Measurements from ENCODE around the gene ITPA. TPM values are rescaled to one million over a fixed set of nuclear protein-coding genes. Genes with fewer than 3 reads are reported as not detected.
A peak's percentile ranks its signal among the peaks of the same experiment; 100 is the strongest.

The ITPA gene
- total RNA-seq, 1 experiment from 2014 or later, result 59.3 TPM

DNA sequence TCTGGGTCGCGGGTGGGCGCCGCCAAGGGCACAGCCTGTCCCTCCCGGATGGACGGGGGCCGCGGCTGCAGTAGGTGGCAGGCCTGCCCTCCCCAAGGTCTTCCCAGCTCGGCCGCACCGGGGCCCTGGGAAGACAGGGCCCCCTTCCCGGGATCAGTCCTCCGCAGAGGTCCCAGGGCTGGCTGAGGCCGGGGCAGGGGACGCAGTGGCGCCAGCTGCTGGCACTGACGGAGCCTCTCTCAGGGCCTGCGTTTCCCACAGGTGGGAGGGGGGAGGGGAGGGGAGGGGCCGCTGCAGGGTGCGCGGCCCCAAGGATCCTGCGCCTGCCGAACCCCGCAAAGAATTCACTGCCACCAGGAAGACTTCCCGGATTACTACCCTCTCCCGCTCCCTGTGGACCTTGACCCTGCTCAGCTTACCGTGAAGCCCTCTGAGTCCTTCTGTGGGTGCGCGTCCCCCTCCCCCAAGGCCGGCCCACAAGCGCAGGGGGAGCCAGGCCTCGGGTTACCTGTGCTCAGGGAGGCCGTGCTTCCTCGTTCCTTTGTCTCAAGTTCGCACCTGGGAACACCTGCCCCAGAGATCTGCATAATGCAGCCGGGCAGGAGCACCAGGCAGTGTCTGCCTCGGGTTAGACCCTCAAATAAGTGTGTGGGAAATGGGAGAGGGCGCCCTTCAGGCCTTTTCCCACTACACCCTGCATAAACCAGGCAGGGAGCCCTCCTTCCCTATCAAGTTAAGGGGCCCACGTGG is 41.0 kb upstream of the ITPA start:
- peaks cover 3% of the 10 kb centered on the region for H3K9me3 ChIP-seq (replicated peaks)
- peaks cover 3% of the 10 kb centered on the region for H3K36me3 ChIP-seq
- DNase-seq (ENCODE audit: low read depth in 1 of 2, low spot score in 2 of 2), result no peak
- H3K27ac ChIP-seq, result no peak overlapping the region
- peaks cover 4% of the 10 kb centered on the region; the same call in 1 of the 2 replicates for H3K27me3 ChIP-seq (replicated peaks)
- H3K4me3 ChIP-seq, result no peak overlapping the region
- peaks cover 4% of the 10 kb centered on the region for H3K4me1 ChIP-seq (replicated peaks)

DNA sequence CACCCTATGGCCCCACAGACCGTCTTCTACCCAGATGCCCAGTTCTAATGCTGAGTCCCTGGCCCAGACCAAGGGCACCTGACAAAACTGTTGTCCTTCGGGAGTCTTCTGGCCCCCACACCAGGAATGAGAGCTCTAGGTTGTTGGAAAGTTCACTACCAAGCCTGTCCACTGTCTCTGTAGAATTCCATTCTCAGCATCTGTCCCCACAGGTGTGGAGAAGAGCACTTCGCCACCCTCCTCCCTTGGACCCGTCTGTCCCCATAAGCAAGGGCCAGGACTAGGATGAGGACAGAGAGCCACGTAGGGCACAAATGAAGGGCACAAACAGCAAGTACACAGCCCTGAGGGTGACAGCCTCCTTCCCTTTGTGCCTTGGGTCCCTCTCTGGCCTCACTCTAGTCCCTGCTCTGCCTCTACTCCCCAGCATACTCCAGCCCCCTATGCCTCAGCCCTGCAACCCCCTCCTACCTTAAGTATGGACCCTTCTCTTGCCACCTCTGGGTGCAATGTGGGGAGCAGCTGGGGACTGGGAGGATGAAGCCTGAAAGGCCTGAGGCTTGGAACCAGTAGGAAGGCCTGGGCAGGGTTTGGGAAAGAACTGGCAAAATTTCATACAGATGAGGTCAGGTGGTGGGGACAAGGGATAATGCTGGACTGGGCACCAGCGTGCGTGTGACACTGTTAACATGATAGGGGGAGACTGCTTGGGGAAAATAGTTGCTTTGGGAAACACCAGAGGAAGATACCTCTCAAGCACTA is 40.3 kb upstream of the ITPA start:
- H3K27me3 ChIP-seq (replicated peaks), result peaks cover 4% of the 10 kb centered on the region; the same call in 1 of the 2 replicates
- H3K36me3 ChIP-seq, result peaks cover 4% of the 10 kb centered on the region
- DNase-seq (ENCODE audit: low read depth in 1 of 2, low spot score in 2 of 2), result no peak
- H3K9me3 ChIP-seq (replicated peaks), result peaks cover 7% of the 10 kb centered on the region
- no peak overlapping the region for H3K4me3 ChIP-seq
- no peak overlapping the region for H3K27ac ChIP-seq
- H3K4me1 ChIP-seq (replicated peaks), result peaks cover 11% of the 10 kb centered on the region

DNA sequence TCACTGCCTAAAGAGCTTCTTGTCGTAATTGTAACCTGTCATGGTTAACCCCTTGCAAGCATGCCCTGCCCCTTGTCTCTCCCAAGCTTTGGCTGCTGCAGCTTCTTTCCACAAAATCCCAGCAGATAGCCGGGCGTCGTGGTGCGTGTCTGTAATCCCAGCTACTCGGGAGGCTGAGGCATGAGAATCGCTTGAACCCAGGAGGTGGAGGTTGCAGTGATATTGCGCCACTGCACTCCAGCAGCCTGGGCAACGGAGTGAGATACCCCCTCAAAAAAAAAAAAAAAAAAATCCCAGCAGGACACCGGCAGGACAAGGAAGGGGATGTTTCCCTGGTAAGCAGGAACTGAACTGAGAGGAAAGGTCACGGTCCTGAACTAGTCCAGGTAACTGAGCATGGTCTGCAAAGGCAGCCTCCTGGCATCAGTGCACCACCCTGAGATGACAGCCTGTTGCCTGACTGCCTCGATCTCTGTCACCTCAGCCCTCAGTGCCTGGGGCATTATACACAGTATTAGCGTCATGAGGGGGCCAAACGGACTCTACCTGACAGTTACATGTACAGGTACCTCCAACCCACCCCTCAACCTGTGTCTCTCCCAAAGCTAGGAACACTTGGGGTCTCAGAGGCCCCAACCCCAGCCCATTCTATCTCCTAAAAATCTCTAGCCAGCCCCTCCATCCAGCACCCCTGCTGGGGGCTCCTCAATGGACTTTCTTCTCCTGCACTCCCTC is 37.7 kb upstream of the ITPA start:
- Histone ChIP-seq H3K4me1 (replicated peaks) (peaks cover 20% of the 10 kb centered on the region), H3K36me3 (peaks cover 4% of the 10 kb centered on the region), H3K4me3 (no peak overlapping the region), H3K27me3 (replicated peaks) (peaks cover 7% of the 10 kb centered on the region), H3K27ac (no peak overlapping the region), H3K9me3 (replicated peaks) (peaks cover 7% of the 10 kb centered on the region)
- no peak for DNase-seq (ENCODE audit: low read depth in 1 of 2, low spot score in 2 of 2)

DNA sequence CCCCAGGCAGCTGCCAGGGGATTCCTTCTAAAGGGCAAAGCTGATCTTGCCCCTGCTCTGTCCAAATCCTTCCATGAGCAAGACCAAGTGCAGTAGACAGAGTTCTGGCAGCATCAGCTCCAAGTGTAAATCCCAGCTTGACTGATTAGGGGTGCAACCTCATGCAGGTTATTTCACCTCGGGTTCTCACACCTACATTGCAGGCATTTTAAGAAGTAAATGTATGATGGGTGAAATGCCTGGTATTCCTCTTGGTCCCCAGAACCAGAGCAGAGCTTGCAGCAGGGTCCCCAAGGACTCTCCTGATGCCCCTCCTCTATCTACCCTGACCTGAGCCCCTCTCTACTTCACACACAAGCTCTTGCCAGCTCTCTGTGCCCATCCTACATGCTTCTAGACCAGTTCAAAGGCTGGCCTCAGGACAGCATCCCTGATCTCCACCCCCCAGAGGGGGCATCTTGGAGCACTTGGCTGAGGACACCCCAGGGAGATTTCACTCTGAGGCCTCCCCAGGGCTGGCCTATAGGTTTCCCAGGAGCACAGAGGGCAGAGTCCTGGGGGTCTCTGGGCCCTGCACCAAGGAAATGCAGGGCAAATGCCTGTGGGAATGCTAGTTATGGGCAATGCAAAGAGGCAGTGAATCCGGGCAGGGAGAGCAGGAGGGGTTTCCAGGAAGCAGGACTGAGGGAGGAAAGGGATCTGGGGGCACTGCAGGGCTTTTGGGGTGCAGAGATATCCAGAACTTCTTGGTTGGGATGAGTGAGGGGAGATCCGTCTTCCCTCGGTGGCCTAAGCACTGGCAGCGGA is 37.0 kb upstream of the ITPA start:
- Histone ChIP-seq H3K36me3 (peaks cover 4% of the 10 kb centered on the region), H3K4me1 (replicated peaks) (peaks cover 20% of the 10 kb centered on the region), H3K27me3 (replicated peaks) (peaks cover 7% of the 10 kb centered on the region), H3K9me3 (replicated peaks) (peaks cover 7% of the 10 kb centered on the region), H3K27ac (no peak overlapping the region), H3K4me3 (peak overlapping the region; percentile 94)
- DNase-seq (ENCODE audit: low read depth in 1 of 2, low spot score in 2 of 2), result no peak

DNA sequence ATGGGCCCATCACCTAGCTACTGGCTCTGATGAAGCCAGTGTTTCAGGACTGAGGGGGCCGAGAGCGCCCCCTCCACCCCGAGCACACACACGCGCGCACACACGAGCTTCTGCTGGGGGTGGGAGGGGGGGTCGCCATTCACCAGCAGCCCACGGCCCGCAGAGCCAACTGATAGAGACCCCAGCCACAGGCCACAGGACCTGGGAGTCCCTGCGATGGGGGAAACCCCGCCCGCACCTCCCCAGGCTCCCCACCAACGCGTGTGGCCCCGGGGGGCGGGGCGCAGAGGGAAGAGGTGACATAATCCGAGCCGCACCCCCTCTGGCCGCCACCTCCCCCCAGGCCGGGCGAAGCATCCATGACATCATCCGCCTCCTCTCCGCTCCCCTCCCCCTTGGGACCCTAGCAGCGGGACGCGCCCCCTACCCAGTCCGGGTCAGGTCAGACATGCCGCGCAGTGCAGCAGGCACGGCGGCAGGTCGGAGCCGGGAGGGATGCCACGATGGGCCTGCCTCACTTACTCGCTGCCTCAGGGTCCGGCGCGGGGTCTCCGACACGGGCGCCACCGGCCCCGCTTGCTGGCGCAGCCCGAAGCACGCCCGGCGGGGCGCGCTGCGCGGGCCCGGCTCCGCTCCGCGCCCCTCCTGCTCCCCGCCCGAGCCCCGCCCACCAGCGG is 36.2 kb upstream of the ITPA start, which contains the start of gene LZTS3:
Gene LZTS3 (minus strand): TSS at position 617 of the 677 bp plus-strand sequence. CDS start 6,386 bp downstream, outside the sequence.
- peak within 1 kb of the TSS; percentile 94 for H3K4me3 ChIP-seq
- H3K27me3 ChIP-seq (replicated peaks), result peaks cover 7% of the 10 kb centered on the region
- DNase-seq (ENCODE audit: low read depth in 1 of 2, low spot score in 2 of 2), result peak; percentile 75 to 83
- peaks cover 20% of the 10 kb centered on the region for H3K4me1 ChIP-seq (replicated peaks)
- H3K9me3 ChIP-seq (replicated peaks), result peaks cover 7% of the 10 kb centered on the region
- H3K36me3 ChIP-seq, result peaks cover 4% of the 10 kb centered on the region
- peak within 1 kb of the TSS; percentile 75 for H3K27ac ChIP-seq

DNA sequence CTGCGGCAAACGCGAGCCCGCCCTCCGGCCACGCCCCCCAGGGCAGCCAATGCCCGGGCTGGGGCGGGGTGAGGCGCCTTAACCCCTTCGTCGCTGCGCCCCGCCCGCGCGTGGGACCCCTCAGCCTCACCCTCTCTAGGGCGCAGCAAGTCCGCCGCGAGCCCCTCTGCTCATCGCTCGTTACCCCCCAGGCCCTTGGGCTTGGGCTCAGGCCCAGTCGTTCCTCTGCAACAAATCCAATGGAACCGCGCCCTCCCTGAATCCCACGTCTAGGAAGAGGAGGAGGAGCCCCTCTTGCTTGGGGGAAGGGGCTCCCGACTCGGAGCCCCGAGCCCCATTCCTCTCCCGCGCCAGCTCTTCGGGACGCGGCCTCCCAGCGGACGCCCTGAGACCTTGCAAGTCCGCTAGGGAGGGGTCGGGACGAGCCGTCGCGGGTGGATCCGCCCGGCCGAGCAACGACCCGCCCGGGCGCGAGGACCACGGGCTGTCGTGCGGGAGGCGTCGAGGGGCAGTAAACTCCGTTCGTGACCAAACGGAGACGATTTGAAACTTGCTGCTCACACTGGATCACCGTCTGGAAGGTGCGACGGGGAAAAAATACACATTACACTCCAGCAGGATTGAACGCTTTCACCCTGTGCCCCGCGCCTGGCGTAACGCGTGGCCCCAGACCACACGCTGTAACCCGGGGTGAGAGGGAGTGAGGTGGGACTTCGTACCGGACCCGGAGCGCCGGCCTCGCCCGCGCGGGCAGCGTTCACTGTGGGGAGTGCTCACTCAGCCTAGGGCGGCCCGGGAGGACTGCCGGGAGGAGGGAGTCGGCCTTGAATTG is 35.5 kb upstream of the ITPA start:
- peak overlapping the region; percentile 94 for H3K4me3 ChIP-seq
- H3K9me3 ChIP-seq (replicated peaks), result peaks cover 7% of the 10 kb centered on the region
- peaks cover 20% of the 10 kb centered on the region for H3K4me1 ChIP-seq (replicated peaks)
- H3K27me3 ChIP-seq (replicated peaks), result peaks cover 7% of the 10 kb centered on the region
- peaks cover 4% of the 10 kb centered on the region for H3K36me3 ChIP-seq
- peak; percentile 71 to 82 for DNase-seq (ENCODE audit: low read depth in 1 of 2, low spot score in 2 of 2)
- H3K27ac ChIP-seq, result 0 out of 2 replicates have a peak overlapping the region, but pooled peaks have one; percentile 13

DNA sequence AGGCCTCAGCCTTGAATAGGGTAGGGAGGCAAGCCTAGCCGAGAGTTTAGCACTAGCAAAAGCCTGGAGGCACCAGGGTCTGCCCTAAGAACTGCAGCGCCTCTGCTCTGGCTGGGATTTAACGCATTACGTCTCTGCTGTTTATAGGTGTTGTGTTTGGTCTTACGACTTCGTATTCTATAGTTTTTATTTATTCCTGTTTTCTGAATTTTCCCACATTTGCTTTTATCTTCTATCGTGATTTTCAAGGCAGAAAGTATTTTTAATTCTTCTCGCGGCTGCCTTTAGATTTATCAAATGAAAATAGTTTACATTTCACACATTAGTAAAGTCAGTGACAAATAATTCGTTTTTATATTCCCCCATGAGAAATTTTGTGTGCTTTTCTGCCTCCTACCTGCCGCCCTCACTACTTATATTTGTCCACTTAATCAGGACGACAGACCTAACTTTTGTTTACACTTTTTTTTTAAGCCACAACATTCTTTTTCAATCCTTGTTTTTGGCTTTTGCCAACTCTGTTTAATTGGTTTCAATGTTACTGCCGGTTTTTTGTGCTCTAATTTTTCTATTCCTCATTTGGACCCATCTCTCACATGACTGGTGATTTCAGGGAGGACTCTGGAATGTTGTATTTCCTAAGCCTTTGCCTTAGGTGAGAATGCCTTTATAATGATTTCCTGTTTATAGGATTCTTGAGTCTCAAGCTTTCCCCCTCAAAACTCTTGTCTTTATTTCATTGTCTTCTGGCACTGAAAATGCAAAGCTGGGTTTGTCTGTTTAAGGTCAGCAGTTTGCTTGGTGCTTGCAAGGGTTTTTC is 34.6 kb upstream of the ITPA start:
- H3K27ac ChIP-seq, result no peak overlapping the region
- H3K4me1 ChIP-seq (replicated peaks), result peaks cover 20% of the 10 kb centered on the region
- peaks cover 7% of the 10 kb centered on the region for H3K9me3 ChIP-seq (replicated peaks)
- peaks cover 4% of the 10 kb centered on the region for H3K36me3 ChIP-seq
- H3K27me3 ChIP-seq (replicated peaks), result peaks cover 7% of the 10 kb centered on the region
- H3K4me3 ChIP-seq, result peak overlapping the region; percentile 94
- DNase-seq (ENCODE audit: low read depth in 1 of 2, low spot score in 2 of 2), result peak in 1 of 2 experiments; percentile 21

DNA sequence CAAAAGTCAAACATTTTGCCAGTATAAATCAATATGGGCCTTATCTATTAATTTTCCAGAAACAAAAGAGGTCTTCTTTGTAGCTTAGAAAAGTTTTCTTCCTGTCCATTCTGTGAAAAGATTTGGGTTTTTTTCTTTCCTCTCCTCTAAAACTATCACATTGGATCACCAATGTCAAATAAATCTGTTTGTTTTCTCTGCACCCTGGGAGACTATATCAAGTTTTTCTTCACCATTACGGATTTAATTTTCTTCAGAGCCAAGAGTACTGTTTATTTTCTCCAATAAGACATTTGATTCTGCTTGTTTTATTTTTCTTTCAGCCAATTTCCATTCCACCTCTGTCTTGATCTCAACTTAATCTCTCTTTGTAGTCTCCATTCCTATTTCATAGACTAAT is 34.0 kb upstream of the ITPA start:
- H3K36me3 ChIP-seq, result peaks cover 4% of the 10 kb centered on the region
- peaks cover 7% of the 10 kb centered on the region for H3K9me3 ChIP-seq (replicated peaks)
- DNase-seq (ENCODE audit: low read depth in 1 of 2, low spot score in 2 of 2), result no peak
- H3K27me3 ChIP-seq (replicated peaks), result peaks cover 7% of the 10 kb centered on the region
- no peak overlapping the region for H3K27ac ChIP-seq
- H3K4me1 ChIP-seq (replicated peaks), result peaks cover 20% of the 10 kb centered on the region
- no peak overlapping the region for H3K4me3 ChIP-seq

DNA sequence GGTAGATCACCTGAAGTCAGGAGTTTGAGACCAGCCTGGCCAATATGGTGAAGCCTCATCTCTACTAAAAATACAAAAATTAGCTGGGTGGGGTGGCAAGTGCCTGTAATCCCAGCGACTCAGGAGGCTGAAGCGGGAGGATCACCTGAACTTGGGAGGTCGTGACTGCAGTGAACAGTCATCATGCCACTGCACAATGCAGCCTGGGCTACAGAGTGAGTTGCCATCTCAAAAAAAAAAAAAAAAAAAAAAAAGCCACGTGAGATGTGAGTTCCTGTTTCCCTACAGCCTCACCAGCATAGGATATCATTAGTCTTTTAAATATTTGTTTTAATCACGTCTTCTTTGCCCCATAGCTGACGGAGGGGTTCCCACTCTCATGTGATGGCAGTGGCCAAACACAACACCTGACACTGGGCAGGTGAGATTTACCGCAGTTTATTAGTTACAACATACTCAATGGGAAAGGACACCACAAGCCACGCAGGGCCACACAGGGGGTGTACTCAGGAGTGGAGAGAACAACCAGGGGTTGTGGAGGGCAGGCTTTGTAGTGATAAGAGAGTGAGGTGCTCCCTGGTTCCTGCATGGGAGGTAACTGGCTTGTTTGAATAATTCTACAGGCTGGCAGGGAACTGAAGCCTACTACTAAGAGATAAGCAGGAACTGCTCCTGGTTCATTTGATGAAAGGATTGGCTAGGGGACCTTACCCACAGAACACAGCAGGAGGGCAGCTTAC is 31.4 kb upstream of the ITPA start:
- peaks cover 4% of the 10 kb centered on the region for H3K36me3 ChIP-seq
- peaks cover 7% of the 10 kb centered on the region for H3K9me3 ChIP-seq (replicated peaks)
- H3K4me3 ChIP-seq, result no peak overlapping the region
- DNase-seq (ENCODE audit: low read depth in 1 of 2, low spot score in 2 of 2), result no peak
- no peak overlapping the region for H3K27ac ChIP-seq
- H3K27me3 ChIP-seq (replicated peaks), result peaks cover 7% of the 10 kb centered on the region
- H3K4me1 ChIP-seq (replicated peaks), result peaks cover 20% of the 10 kb centered on the region

DNA sequence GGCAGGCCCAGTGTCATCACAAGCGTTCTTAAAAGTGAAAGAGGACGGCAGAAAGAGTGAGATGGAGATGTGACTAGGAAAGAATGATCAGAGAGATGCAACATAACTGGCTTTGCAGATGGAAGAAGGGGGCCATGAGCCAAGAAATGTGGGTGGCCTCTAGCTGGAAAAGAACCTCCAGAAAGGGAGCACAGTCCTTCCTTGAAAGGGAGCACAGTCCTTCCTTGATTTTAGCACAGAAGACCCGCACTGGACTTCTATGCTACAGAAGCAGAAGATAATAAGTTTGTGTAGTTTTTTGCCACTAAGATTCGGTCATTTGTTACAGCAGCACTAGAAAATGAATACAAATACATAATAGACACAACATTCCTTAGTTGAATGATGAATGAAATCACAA is 29.0 kb upstream of the ITPA start:
- Histone ChIP-seq H3K4me1 (replicated peaks) (no peaks in the 10 kb centered on the region; the same call in 1 of the 2 replicates), H3K36me3 (no peaks in the 10 kb centered on the region), H3K27me3 (replicated peaks) (no peaks in the 10 kb centered on the region), H3K27ac (no peak overlapping the region), H3K9me3 (replicated peaks) (no peaks in the 10 kb centered on the region), H3K4me3 (no peak overlapping the region)
- no peak for DNase-seq (ENCODE audit: low read depth in 1 of 2, low spot score in 2 of 2)

DNA sequence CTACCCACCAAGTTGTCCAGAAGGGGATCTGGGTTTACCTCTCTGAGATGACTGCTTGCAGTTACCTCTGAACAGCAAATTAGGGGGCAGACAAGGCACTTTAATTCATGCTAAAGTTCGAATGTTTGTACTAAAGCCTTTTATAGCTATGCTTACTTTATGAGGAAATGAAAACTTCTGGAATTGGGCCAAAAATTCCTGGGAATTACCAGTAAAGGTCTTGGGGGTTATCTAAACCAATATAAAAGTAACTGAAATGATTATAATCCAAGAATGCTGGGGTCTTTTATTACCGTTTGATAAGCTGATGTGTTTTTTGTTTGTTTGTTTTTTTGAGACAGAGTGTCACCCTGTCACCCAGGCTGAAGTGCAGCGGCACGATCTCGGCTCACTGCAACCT is 28.0 kb upstream of the ITPA start:
- H3K4me1 ChIP-seq (replicated peaks), result no peaks in the 10 kb centered on the region; the same call in 1 of the 2 replicates
- no peaks in the 10 kb centered on the region for H3K27me3 ChIP-seq (replicated peaks)
- no peak overlapping the region for H3K4me3 ChIP-seq
- no peak overlapping the region for H3K27ac ChIP-seq
- H3K36me3 ChIP-seq, result no peaks in the 10 kb centered on the region
- H3K9me3 ChIP-seq (replicated peaks), result no peaks in the 10 kb centered on the region
- DNase-seq (ENCODE audit: low read depth in 1 of 2, low spot score in 2 of 2), result no peak
